H1 (cell line): Measurements from ENCODE around the gene PRDX2. TPM values are rescaled to one million over a fixed set of nuclear protein-coding genes. Genes with fewer than 3 reads are reported as not detected.

Experiments
- CTCF ChIA-PET: fragments of 300-600 bp; sonication (Branson Sonifier 250); formaldehyde crosslinking; loops from one replicate; lab custom pipeline; 2021; ENCODE audit not compliant: partially characterized antibody; lab: Charles Lee
- POLR2A ChIA-PET: fragments of 300-600 bp; sonication (Branson Sonifier 250); formaldehyde crosslinking; loops from one replicate; lab custom pipeline; 2021; ENCODE audit warnings: inconsistent platforms; ENCODE audit not compliant: partially characterized antibody; lab: Charles Lee
- DNase-seq, 2 experiments: peaks; one replicate each; pipeline versions ENCODE4 v3.0.0 to v3.0.0-alpha.2; 2010 to 2022; ENCODE audit warnings: low spot score in 2 of 2, low read depth in 1 of 2, mixed read lengths in 1 of 2
- FAIRE-seq: peaks from 2 replicates; lab custom pipeline; 2011; peaks lifted over from hg19 to GRCh38; lab: Jason Lieb, UNC
- H2AFZ ChIP-seq: 2 replicates; pipeline ENCODE4 v1.8.1; 2012; ENCODE audit warnings: low read length, inconsistent platforms
- H2AK5ac ChIP-seq: 2 replicates; pipeline ENCODE4 v1.6.1; 2013; ENCODE audit warnings: low read depth, low read length
- H2BK120ac ChIP-seq: replicated peaks from 2 replicates; pipeline ENCODE3; 2013; ENCODE audit warnings: low read depth, low read length, inconsistent platforms
- H2BK12ac ChIP-seq: 2 replicates; pipeline ENCODE4 v1.6.1; 2013; ENCODE audit warnings: low read depth, low read length
- H2BK15ac ChIP-seq: 2 replicates; pipeline ENCODE4 v1.6.1; 2013; ENCODE audit warnings: low read length
- H2BK20ac ChIP-seq: 2 replicates; pipeline ENCODE4 v1.6.1; 2013; ENCODE audit warnings: low read length
- H2BK5ac ChIP-seq: 2 replicates; pipeline ENCODE4 v1.6.1; 2013; ENCODE audit warnings: low read depth, low read length
- H3K14ac ChIP-seq: 2 replicates; pipeline ENCODE4 v1.6.1; 2013; ENCODE audit warnings: inconsistent platforms; ENCODE audit not compliant: insufficient read length
- H3K18ac ChIP-seq: 2 replicates; pipeline ENCODE4 v1.6.1; 2013; ENCODE audit warnings: low read length; ENCODE audit errors: extremely low read depth
- H3K23ac ChIP-seq: 2 replicates; pipeline ENCODE4 v1.6.1; 2013; ENCODE audit warnings: inconsistent platforms; ENCODE audit not compliant: insufficient read length
- H3K23me2 ChIP-seq: 2 replicates; pipeline ENCODE4 v1.6.1; 2013; ENCODE audit warnings: low read depth, low read length
- H3K27ac ChIP-seq: 2 replicates; pipeline ENCODE4 v1.6.1; 2011; ENCODE audit warnings: low read depth, low read length, inconsistent platforms
- H3K27me3 ChIP-seq, 4 experiments: replicated peaks in 1 of 4; 1 replicate in 1 of 4; 2 replicates in 3 of 4; pipeline versions ENCODE4 v1.6.1 to v1.8.1; 2011 to 2013; ENCODE audit warnings: low read length in 3 of 4, mild to moderate bottlenecking in 3 of 4, inconsistent platforms in 2 of 4, mixed read lengths in 2 of 4, moderate library complexity in 1 of 4; ENCODE audit not compliant: control insufficient read depth in 3 of 4, insufficient read depth in 3 of 4; ENCODE audit errors: extremely low read depth in 1 of 4
- H3K36me3 ChIP-seq, 4 experiments: 2 replicates each; pipeline versions ENCODE4 v1.6.1 to v1.8.1; 2011 to 2013; ENCODE audit warnings: mild to moderate bottlenecking in 4 of 4, low read length in 3 of 4, moderate library complexity in 2 of 4, control low read depth in 1 of 4, inconsistent platforms in 1 of 4; ENCODE audit not compliant: insufficient read depth in 4 of 4, control insufficient read depth in 2 of 4
- H3K4ac ChIP-seq: replicated peaks from 2 replicates; pipeline ENCODE3; 2013; ENCODE audit warnings: low read length, low read depth, mixed read lengths, inconsistent platforms; ENCODE audit not compliant: insufficient read length
- H3K4me1 ChIP-seq, 4 experiments: replicated peaks in 1 of 4; 1 replicate in 1 of 4; 2 replicates in 3 of 4; pipeline versions ENCODE4 v1.6.1 to v1.8.1; 2011 to 2013; ENCODE audit warnings: low read length in 3 of 4, inconsistent platforms in 2 of 4, mixed read lengths in 1 of 4; ENCODE audit not compliant: insufficient read depth in 4 of 4, control insufficient read depth in 3 of 4
- H3K4me2 ChIP-seq, 2 experiments: 2 replicates each; pipeline versions ENCODE4 v1.6.1 to v1.8.1; 2011 to 2013; ENCODE audit warnings: low read depth in 2 of 2, low read length in 2 of 2, control low read depth in 1 of 2, inconsistent platforms in 1 of 2, mild to moderate bottlenecking in 1 of 2; ENCODE audit not compliant: insufficient read depth in 1 of 2
- H3K4me3 ChIP-seq, 4 experiments: fragments of 200-600, 300-600 bp in 1 of 4; sonication (generic), shearing (Covaris generic), sonication (Bioruptor Twin) in 1 of 4; 2 replicates each; pipeline versions ENCODE4 v1.5.1 to v1.8.1; 2011 to 2016; ENCODE audit warnings: low read length in 4 of 4, low read depth in 3 of 4, control low read depth in 2 of 4, inconsistent platforms in 2 of 4, mild to moderate bottlenecking in 2 of 4, mixed read lengths in 1 of 4, moderate library complexity in 1 of 4; ENCODE audit not compliant: insufficient read depth in 2 of 4; ENCODE audit errors: extremely low read depth in 1 of 4
- H3K56ac ChIP-seq: replicated peaks from 2 replicates; pipeline ENCODE3; 2013; ENCODE audit warnings: low read depth, mild to moderate bottlenecking, mixed read lengths, low read length, inconsistent platforms; ENCODE audit not compliant: insufficient read length
- H3K79me1 ChIP-seq: 2 replicates; pipeline ENCODE4 v1.6.1; 2013; ENCODE audit warnings: low read depth, low read length, control low read depth
- H3K79me2 ChIP-seq, 2 experiments: 2 replicates each; pipeline versions ENCODE4 v1.6.1 to v1.8.1; 2012 to 2013; ENCODE audit warnings: low read length in 2 of 2, mild to moderate bottlenecking in 2 of 2, inconsistent platforms in 1 of 2; ENCODE audit not compliant: insufficient read depth in 2 of 2, control insufficient read depth in 1 of 2
- H3K9ac ChIP-seq, 4 experiments: replicated peaks in 1 of 4; 1 replicate in 1 of 4; 2 replicates in 3 of 4; pipeline versions ENCODE4 v1.6.1 to v1.8.1; 2011 to 2013; ENCODE audit warnings: low read depth in 3 of 4, low read length in 3 of 4, control low read depth in 2 of 4, mild to moderate bottlenecking in 2 of 4, moderate library complexity in 2 of 4, inconsistent platforms in 1 of 4; ENCODE audit errors: extremely low read depth in 1 of 4
- H3K9me3 ChIP-seq, 2 experiments: 2 replicates each; pipeline versions ENCODE4 v1.6.1 to v1.8.1; 2012 to 2013; ENCODE audit warnings: mild to moderate bottlenecking in 2 of 2, moderate library complexity in 2 of 2, control low read depth in 1 of 2, inconsistent platforms in 1 of 2, low read depth in 1 of 2, low read length in 1 of 2, mixed read lengths in 1 of 2; ENCODE audit not compliant: insufficient read depth in 2 of 2
- H4K20me1 ChIP-seq, 2 experiments: replicated peaks in 1 of 2; 2 replicates each; pipeline versions ENCODE3 to v1.8.1; 2011 to 2013; ENCODE audit warnings: inconsistent platforms in 2 of 2, low read length in 2 of 2, mild to moderate bottlenecking in 1 of 2; ENCODE audit not compliant: insufficient read depth in 2 of 2, control insufficient read depth in 1 of 2
- H4K5ac ChIP-seq: 2 replicates; pipeline ENCODE4 v1.6.1; 2013; ENCODE audit warnings: low read length, low read depth, mixed read lengths, inconsistent platforms; ENCODE audit not compliant: insufficient read length
- H4K8ac ChIP-seq: 2 replicates; pipeline ENCODE4 v1.8.0; 2013; ENCODE audit warnings: mild to moderate bottlenecking, moderate library complexity, low read length, inconsistent platforms; ENCODE audit not compliant: insufficient read depth; ENCODE audit errors: extremely low read depth
- H4K91ac ChIP-seq: replicated peaks from 2 replicates; pipeline ENCODE3; 2013; ENCODE audit warnings: low read length, mixed read lengths, inconsistent platforms; ENCODE audit not compliant: insufficient read length
- ASH2L ChIP-seq: fragments of 200-600, 300-600 bp; sonication (generic); IDR thresholded peaks from one replicate; pipeline ENCODE4 v1.7.1; 2017; ENCODE audit warnings: low read length
- CBX5 ChIP-seq: fragments of 300-800, 300-1000 bp; sonication (generic); IDR thresholded peaks from 2 replicates; pipeline ENCODE4 v1.7.1; 2016; ENCODE audit warnings: antibody characterized with exemption, low read length, low read depth
- GTF2F1 ChIP-seq: IDR thresholded peaks from 2 replicates; pipeline ENCODE4 v1.6.1; 2012; ENCODE audit warnings: low read depth, low read length, improper control_type of control experiment, borderline replicate concordance
- HDAC6 ChIP-seq: IDR thresholded peaks from one replicate; pipeline ENCODE4 v1.7.1; 2012; ENCODE audit warnings: low read depth, mild to moderate bottlenecking, inconsistent platforms, low read length, moderate library complexity
- PHF8 ChIP-seq: fragments of 200-600 bp; sonication (generic); conservative IDR thresholded peaks from 2 replicates; pipeline ENCODE4 v1.7.1; 2012; ENCODE audit warnings: low read depth, mild to moderate bottlenecking, inconsistent platforms, low read length, moderate library complexity
- POLR2A ChIP-seq, 2 experiments: IDR thresholded peaks; 1 replicate in 1 of 2; 2 replicates in 1 of 2; pipeline ENCODE4 v1.6.1; 2011; ENCODE audit warnings: low read depth in 2 of 2, low read length in 2 of 2, mild to moderate bottlenecking in 2 of 2; ENCODE audit errors: control extremely low read depth in 1 of 2
- RAD21 ChIP-seq, 2 experiments: IDR thresholded peaks in 1 of 2; conservative IDR thresholded peaks in 1 of 2; 2 replicates each; pipeline ENCODE4 v1.6.1; 2011; ENCODE audit warnings: low read depth in 2 of 2, low read length in 2 of 2, improper control_type of control experiment in 1 of 2, inconsistent platforms in 1 of 2, mild to moderate bottlenecking in 1 of 2, moderate library complexity in 1 of 2
- RFX5 ChIP-seq: IDR thresholded peaks from 2 replicates; pipeline ENCODE4 v1.6.1; 2011; ENCODE audit warnings: low read depth, low read length, improper control_type of control experiment, borderline replicate concordance
- SAP30 ChIP-seq: fragments of 300-600 bp; sonication (generic); IDR thresholded peaks from 2 replicates; pipeline ENCODE4 v1.7.1; 2012; ENCODE audit warnings: low read length, moderate library complexity, mild to moderate bottlenecking, inconsistent platforms; ENCODE audit not compliant: insufficient read depth, insufficient replicate concordance
- SIX5 ChIP-seq: IDR thresholded peaks from 2 replicates; pipeline ENCODE4 v1.6.1; 2011; ENCODE audit warnings: mild to moderate bottlenecking, low read depth, low read length
- SP4 ChIP-seq: IDR thresholded peaks from 2 replicates; pipeline ENCODE4 v1.6.1; 2012; ENCODE audit warnings: low read length, inconsistent platforms
- TBP ChIP-seq: IDR thresholded peaks from 2 replicates; pipeline ENCODE4 v1.6.1; 2011; ENCODE audit warnings: low read depth, low read length, improper control_type of control experiment
- WGBS, 2 experiments: shearing (Covaris generic) in 1 of 2; methylation state at CpG; one replicate each; pipeline versions ENCODE4 v1.1.6 to v1.1.7; 2013 to 2015; ENCODE audit warnings: low lambda C conversion rate in 2 of 2, mixed read lengths in 2 of 2, inconsistent platforms in 1 of 2, low coverage in 1 of 2, missing lambda C conversion rate in 1 of 2; ENCODE audit not compliant: insufficient replicate concordance in 2 of 2, insufficient coverage in 1 of 2, insufficient read length in 1 of 2; ENCODE audit errors: extremely low coverage in 1 of 2, missing lambda C conversion rate in 1 of 2; 5-methylcytosine and 5-hydroxymethylcytosine counted together
- polyA plus RNA-seq, 7 experiments: library from polyadenylated mRNA; depleted of rRNA in 3 of 7; stranded (reverse) in 5 of 7; unstranded in 2 of 7; fragments of >200 nt in 5 of 7; fragments of 200-250 nt in 2 of 7; gene quantifications; 1 replicate in 5 of 7; 2 replicates in 1 of 7; 4 replicates in 1 of 7; pipeline versions ENCODE4 v1.2.1 to v1.2.3, GENCODE V29; 2011 to 2013; ENCODE audit warnings: missing spikeins in 2 of 7, mixed read lengths in 2 of 7
- total RNA-seq: library from RNA; stranded (reverse); fragmentation: NEBNext Ultra II Directional; extraction: Animal tissue kit (Norgen Biotek cat#: 25700); gene quantifications from 2 replicates; pipeline ENCODE4 v1.2.1, GENCODE V29; 2021
- TF ChIP-seq, protein P1 (sequence below): IDR thresholded peaks from 2 replicates; pipeline ENCODE4 v1.6.1; 2012; ENCODE audit warnings: inconsistent platforms

Gene PRDX2
- total and polyA plus RNA-seq, 2 of the 8 experiments (the other 6 are each of a cell fraction or from before 2014, with no cell fraction given), result 380 to 748 TPM

GRCh38 chr19:12804051-12804450, 2.5 kb upstream of the PRDX2 start:
- Histone ChIP-seq H3K4me2 (no peak overlapping the region), H2AFZ (no peak overlapping the region), H2BK20ac (no peak overlapping the region), H4K8ac (peak overlapping the region; percentile 31; the same call in 1 of the 2 replicates), H3K9me3 (no peaks in the 10 kb centered on the region), H4K91ac (no peak overlapping the region), H3K14ac (no peak overlapping the region), H2AK5ac (no peak overlapping the region), H3K23ac (no peak overlapping the region), H3K4ac (no peak overlapping the region), H3K56ac (no peak overlapping the region), H3K18ac (no peak overlapping the region), H3K4me3 (no peak overlapping the region), H2BK12ac (no peak overlapping the region), H3K36me3 (peaks cover 8 to 29% (median 16%) of the 10 kb centered on the region in 4 experiments; a peak in 7 of 8 replicates), H4K5ac (no peak overlapping the region), H4K20me1 (peaks cover 0 to 6% of the 10 kb centered on the region in 2 experiments), H3K9ac (no peak overlapping the region), H3K23me2 (peaks cover 18% of the 10 kb centered on the region; the same call in 1 of the 2 replicates), H2BK5ac (no peak overlapping the region), H3K4me1 (peaks cover 0 to 20% (median 13%) of the 10 kb centered on the region in 4 experiments; a peak in 6 of 7 replicates), H3K79me2 (peaks cover 0 to 16% of the 10 kb centered on the region in 2 experiments; a peak in 2 of 4 replicates), H3K79me1 (peaks cover 7% of the 10 kb centered on the region), H3K27ac (no peak overlapping the region), H2BK15ac (no peak overlapping the region), H2BK120ac (no peak overlapping the region), H3K27me3 (peaks cover 0 to 4% (median under 1%) of the 10 kb centered on the region in 4 experiments; a peak in 2 of 7 replicates)
- DNase-seq (no peak), FAIRE-seq (no peak)
- ChIA-PET CTCF (interaction anchor here (1.0 to 17.9 kb wide), 6 partner anchors 21 to 44 kb away, joined by 3 to 288 read pairs (median 5); no protein-coding TSS in a partner anchor), POLR2A (interaction anchor here (1.3 to 15.2 kb wide), 4 partner anchors 11 to 40 kb away, joined by 3 to 317 read pairs (median 16); partner anchors contain the start of genes HOOK2 and JUNB)
- WGBS, 2 experiments, result 97% methylated on average over 25 of the region's 26 CpGs; no CpG with 5 or more reads in 1 of the 2 experiments
- TF ChIP-seq POLR2A (IDR thresholded peaks at IDR 0.05; ENCODE audit: control extremely low read depth in 1 of 2, low read depth in 2 of 2, low read length in 2 of 2) (no peak), GTF2F1 (no peak), SIX5 (no peak), PHF8 (no peak), HDAC6 (no peak), ASH2L (no peak), SP4 (no peak), RAD21 (IDR thresholded peaks at IDR 0.05 in 1 of 2, conservative IDR thresholded peaks at IDR 0.05 in 1 of 2; ENCODE audit: low read depth in 2 of 2, low read length in 2 of 2) (no peak), SAP30 (no peak), RFX5 (no peak), TBP (no peak), CBX5 (no peak)
- TF ChIP-seq, protein P1, sequence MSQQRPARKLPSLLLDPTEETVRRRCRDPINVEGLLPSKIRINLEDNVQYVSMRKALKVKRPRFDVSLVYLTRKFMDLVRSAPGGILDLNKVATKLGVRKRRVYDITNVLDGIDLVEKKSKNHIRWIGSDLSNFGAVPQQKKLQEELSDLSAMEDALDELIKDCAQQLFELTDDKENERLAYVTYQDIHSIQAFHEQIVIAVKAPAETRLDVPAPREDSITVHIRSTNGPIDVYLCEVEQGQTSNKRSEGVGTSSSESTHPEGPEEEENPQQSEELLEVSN, result no peak
